ENCODE results near the gene MIX23.

The MIX23 gene

GRCh38 chr3:122351612-122352011 is 31.4 kb downstream of the MIX23 start:
- no peak for DNase-seq (ENCODE audit: low read depth in 2 of 2)

GRCh38 chr3:122350814-122351418 is 32.1 kb downstream of the MIX23 start:
- DNase-seq (ENCODE audit: low read depth in 2 of 2): no peak

- DNase-seq (ENCODE audit: low read depth in 2 of 2): no peak
Measured at GRCh38 chr3:122349171-122349570, 33.9 kb downstream of the MIX23 start.

- DNase-seq (ENCODE audit: low read depth in 2 of 2): no peak
Measured at GRCh38 chr3:122343654-122344053, 39.4 kb downstream of the MIX23 start.

GRCh38 chr3:122342803-122343202 is 40.2 kb downstream of the MIX23 start:
- no peak for DNase-seq (ENCODE audit: low read depth in 2 of 2)

GRCh38 chr3:122332551-122332950 is 50.5 kb downstream of the MIX23 start:
- no peak for DNase-seq (ENCODE audit: low read depth in 2 of 2)

- no peak for DNase-seq (ENCODE audit: low read depth in 2 of 2)
Measured at GRCh38 chr3:122331886-122332285, 51.1 kb downstream of the MIX23 start.

- DNase-seq (ENCODE audit: low read depth in 2 of 2): no peak
Measured at GRCh38 chr3:122325769-122326168, 57.3 kb downstream of the MIX23 start.

GRCh38 chr3:122324871-122325323 is 58.1 kb downstream of the MIX23 start, which contains the start of gene CSTA:
CSTA (plus strand) TSS chr3:122325248; CDS start chr3:122325293, 45 bp downstream.
- DNase-seq (ENCODE audit: low read depth in 2 of 2): no peak

- no peak for DNase-seq (ENCODE audit: low read depth in 2 of 2)
Measured at GRCh38 chr3:122322095-122323075, 60.6 kb downstream of the MIX23 start.

- DNase-seq (ENCODE audit: low read depth in 2 of 2): no peak
Measured at GRCh38 chr3:122318620-122319019, 64.4 kb downstream of the MIX23 start.

- DNase-seq (ENCODE audit: low read depth in 2 of 2): no peak
Measured at GRCh38 chr3:122316368-122316767, 66.7 kb downstream of the MIX23 start.

- no peak for DNase-seq (ENCODE audit: low read depth in 2 of 2)
Measured at GRCh38 chr3:122315619-122316018, 67.4 kb downstream of the MIX23 start.

- DNase-seq (ENCODE audit: low read depth in 2 of 2): no peak
Measured at GRCh38 chr3:122314228-122314876, 68.7 kb downstream of the MIX23 start.

GRCh38 chr3:122313281-122313680 is 69.8 kb downstream of the MIX23 start:
- no peak for DNase-seq (ENCODE audit: low read depth in 2 of 2)

- DNase-seq (ENCODE audit: low read depth in 2 of 2): no peak
Measured at GRCh38 chr3:122312826-122313225, 70.2 kb downstream of the MIX23 start.

- no peak for DNase-seq (ENCODE audit: low read depth in 2 of 2)
Measured at GRCh38 chr3:122310361-122310760, 72.7 kb downstream of the MIX23 start.

Measured in stimulated activated CD8-positive, alpha-beta memory T cell treated with anti-CD3 and anti-CD28 coated beads, Interleukin-15, amount 100 ng/mL, for 48 hours (primary cell).